Activated T-helper 2 cell treated with anti-CD3 and anti-CD28 coated beads, Interferon-gamma antibody, Interleukin-2, Interleukin-4, amounts not matched to agents 10 μg/mL and 5 μg/mL and 100 μg/mL, durations not matched to agents 14 hours and 24 hours and 36 hours (primary cell): ENCODE results near the gene MCU. TPM values are rescaled to one million over a fixed set of nuclear protein-coding genes. Genes with fewer than 3 reads are reported as not detected.

ENCODE experiments used
- DNase-seq: peaks from one replicate; pipeline ENCODE4 v3.0.0; 2021; ENCODE audit warnings: low spot score
- H3K27ac Mint-ChIP-seq: one replicate; pipeline ENCODE4 v1.8.0; 2021; ENCODE audit warnings: mixed read lengths
- H3K27me3 Mint-ChIP-seq: one replicate; pipeline ENCODE4 v1.8.0; 2021; ENCODE audit warnings: low read depth, mixed read lengths
- H3K36me3 Mint-ChIP-seq: one replicate; pipeline ENCODE4 v1.8.0; 2021; ENCODE audit warnings: low read depth, mixed read lengths
- H3K4me1 Mint-ChIP-seq: one replicate; pipeline ENCODE4 v1.8.0; 2021; ENCODE audit warnings: low read depth, mixed read lengths
- H3K4me3 Mint-ChIP-seq: one replicate; pipeline ENCODE4 v1.8.0; 2021; ENCODE audit warnings: low read depth, mild to moderate bottlenecking, moderate library complexity, mixed read lengths
- H3K9me3 Mint-ChIP-seq: one replicate; pipeline ENCODE4 v1.8.0; 2021; ENCODE audit warnings: mixed read lengths
- intact Hi-C: fragments of 100-400 bp; cut with micrococcal nuclease; formaldehyde crosslinking; loops from one replicate; pipeline ENCODE4 v1.15.1; 2023
- total RNA-seq: library from RNA; stranded (reverse); gene quantifications from 2 replicates; pipeline ENCODE4 v1.2.3, GENCODE V29; 2022

MCU gene
- total RNA-seq, 1 donor from 2014 or later: 13.2 TPM

DNA sequence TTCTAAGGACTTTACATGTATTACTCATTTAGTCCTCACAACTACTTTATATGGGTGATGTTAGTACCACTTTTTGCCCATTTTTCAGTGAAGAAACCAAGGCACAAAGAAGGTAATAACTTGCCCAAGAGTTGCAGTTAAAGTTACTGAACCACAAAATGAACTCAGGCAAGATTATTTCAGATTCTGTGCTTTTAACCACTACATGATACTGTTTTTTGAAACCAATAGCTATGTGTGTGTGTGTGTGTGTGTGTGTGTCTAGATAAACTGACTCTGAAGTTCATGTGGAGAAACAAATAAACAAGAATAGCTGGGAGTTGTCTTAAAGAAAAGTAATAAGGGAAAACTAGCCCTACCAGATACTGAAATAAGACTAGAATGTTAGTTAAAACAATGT lies 140.8 kb downstream of the MCU start:
- Mint-ChIP-seq H3K27ac (no peak overlapping the region), H3K27me3 (no peaks in the 10 kb centered on the region), H3K4me1 (peaks cover 5% of the 10 kb centered on the region), H3K36me3 (no peaks in the 10 kb centered on the region), H3K9me3 (no peaks in the 10 kb centered on the region), H3K4me3 (no peak overlapping the region)
- intact Hi-C loops: loop anchor here (10.0 kb wide), 1 partner anchor 138 kb away; the partner anchor contains the start of gene MCU
- DNase-seq: no peak

DNA sequence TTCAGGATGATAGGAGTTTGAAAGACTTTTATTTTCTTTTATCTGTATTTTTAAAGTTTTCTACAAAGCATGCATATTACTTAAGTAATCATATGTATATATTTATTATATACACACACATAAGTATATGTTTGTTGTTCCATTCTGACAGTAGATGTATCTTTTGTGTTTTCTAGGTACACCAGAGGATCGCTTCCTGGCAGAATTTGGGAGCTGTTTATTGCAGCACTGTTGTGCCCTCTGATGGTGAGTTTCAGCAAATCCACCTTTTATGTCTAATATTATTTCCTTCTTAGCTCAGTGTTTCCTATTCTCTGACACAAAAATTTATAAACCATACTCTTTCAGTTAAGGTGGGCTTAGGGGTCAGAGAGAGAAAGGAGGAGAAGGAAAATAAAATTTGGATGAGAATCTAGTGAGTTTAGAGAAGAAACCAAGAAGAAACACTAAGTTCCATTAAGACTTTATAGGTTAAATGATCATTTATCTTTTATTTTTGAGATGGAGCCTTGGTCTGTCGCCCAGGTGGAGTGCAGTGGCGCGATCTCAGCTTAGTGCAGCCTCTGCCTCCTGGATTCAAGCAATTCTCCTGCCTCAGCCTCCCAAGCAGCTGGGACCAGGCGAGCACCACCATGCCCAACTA lies 142.4 kb downstream of the MCU start:
- Mint-ChIP-seq H3K9me3 (no peaks in the 10 kb centered on the region), H3K27me3 (no peaks in the 10 kb centered on the region), H3K27ac (no peak overlapping the region), H3K4me1 (peaks cover 5% of the 10 kb centered on the region), H3K36me3 (no peaks in the 10 kb centered on the region), H3K4me3 (no peak overlapping the region)
- intact Hi-C loops: loop anchor here (1.0 to 10.0 kb wide), 2 partner anchors 140 to 470 kb away; partner anchors contain the start of gene MCU
- peak; percentile 12 for DNase-seq

DNA sequence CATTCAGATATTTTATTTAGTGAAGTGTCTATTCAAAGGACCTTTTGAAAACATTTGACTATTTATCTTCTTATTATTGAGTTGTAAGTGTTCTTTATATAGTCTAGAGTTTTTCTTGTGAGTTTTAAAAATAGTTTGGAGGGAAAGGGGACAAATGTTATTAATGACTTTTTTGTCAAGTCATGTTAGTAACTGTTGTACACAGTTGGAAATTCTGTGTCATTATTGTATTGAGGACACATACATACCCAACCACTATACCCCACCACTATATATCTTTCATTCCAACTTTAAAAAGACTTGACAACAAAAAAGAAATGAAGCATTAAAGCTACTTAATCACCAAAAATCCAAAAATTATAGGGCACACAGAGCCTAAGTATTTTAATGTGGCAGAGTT lies 148.4 kb downstream of the MCU start:
- Mint-ChIP-seq H3K4me1 (peaks cover 4% of the 10 kb centered on the region), H3K9me3 (no peaks in the 10 kb centered on the region), H3K4me3 (no peak overlapping the region), H3K27ac (no peak overlapping the region), H3K36me3 (no peaks in the 10 kb centered on the region), H3K27me3 (no peaks in the 10 kb centered on the region)
- no peak for DNase-seq
- intact Hi-C loops: loop anchor here (10.0 kb wide), 1 partner anchor 224 kb away; no protein-coding TSS in a partner anchor

DNA sequence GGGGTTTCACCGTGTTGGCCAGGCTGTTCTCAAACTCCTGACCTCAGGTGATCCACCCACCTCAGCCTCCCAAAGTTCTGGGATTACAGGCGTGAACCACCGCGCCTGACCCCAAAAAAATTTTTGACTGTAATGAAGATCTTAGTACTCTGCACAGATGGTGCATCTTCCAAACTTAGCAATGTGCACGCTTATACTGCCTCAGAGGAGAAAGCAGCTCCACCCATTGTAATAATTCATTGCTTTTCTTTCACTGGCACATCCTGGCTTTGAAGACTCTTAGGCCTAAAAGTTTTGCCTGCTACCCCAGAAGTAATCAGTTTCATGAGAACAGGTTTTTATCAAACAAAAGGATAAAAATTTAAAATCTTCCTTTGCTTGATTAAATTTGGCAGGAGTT lies 149.5 kb downstream of the MCU start:
- no peaks in the 10 kb centered on the region for H3K9me3 Mint-ChIP-seq
- DNase-seq: no peak
- H3K27ac Mint-ChIP-seq: no peak overlapping the region
- H3K4me3 Mint-ChIP-seq: no peak overlapping the region
- peaks cover 4% of the 10 kb centered on the region for H3K4me1 Mint-ChIP-seq
- intact Hi-C loops: loop anchor here (10.0 kb wide), 1 partner anchor 223 kb away; no protein-coding TSS in a partner anchor
- no peaks in the 10 kb centered on the region for H3K36me3 Mint-ChIP-seq
- H3K27me3 Mint-ChIP-seq: no peaks in the 10 kb centered on the region

DNA sequence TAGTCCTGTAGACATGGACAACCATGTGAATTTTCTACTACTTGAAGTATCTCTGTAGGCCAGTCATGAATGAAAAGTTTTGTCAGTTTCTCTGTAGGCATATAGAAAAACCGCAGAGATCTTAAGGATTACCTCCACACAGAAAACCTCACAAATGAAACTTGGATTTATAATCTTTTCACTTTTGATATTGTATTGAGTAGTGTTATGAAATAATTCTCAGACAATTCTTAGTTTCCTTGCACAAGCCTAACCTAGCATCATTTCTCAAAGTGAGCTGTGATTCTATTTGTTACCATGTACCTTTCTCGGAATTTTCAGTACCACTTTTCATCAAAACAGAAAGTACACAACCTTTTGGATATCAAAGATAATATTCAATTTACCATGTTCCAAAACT lies 150.2 kb downstream of the MCU start:
- no peak for DNase-seq
- H3K4me3 Mint-ChIP-seq: no peak overlapping the region
- no peaks in the 10 kb centered on the region for H3K27me3 Mint-ChIP-seq
- no peaks in the 10 kb centered on the region for H3K9me3 Mint-ChIP-seq
- H3K27ac Mint-ChIP-seq: no peak overlapping the region
- H3K4me1 Mint-ChIP-seq: peaks cover 4% of the 10 kb centered on the region
- no peaks in the 10 kb centered on the region for H3K36me3 Mint-ChIP-seq
- intact Hi-C loops: loop anchor here (10.0 kb wide), 1 partner anchor 223 kb away; no protein-coding TSS in a partner anchor

DNA sequence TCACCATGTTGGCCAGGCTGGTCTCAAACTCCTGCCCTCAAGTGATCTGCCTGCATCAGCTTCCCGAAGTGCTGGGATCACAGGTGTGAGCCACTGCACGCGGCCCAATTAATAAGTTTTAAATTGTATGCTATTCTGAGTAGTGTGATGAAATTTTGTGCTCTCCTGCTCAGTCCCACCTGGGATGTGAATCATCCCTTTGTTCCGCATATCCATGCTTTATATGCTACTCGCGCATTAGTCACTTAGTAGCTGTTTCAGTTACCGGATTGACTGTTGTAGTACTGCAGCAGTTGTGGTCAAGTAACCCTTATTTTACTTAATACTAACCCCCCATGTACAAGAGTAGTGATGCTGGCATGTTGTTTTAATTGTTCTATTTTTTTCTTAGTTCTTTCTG lies 154.3 kb downstream of the MCU start:
- Mint-ChIP-seq H3K4me3 (no peak overlapping the region), H3K27me3 (no peaks in the 10 kb centered on the region), H3K9me3 (no peaks in the 10 kb centered on the region), H3K27ac (no peak overlapping the region), H3K36me3 (no peaks in the 10 kb centered on the region), H3K4me1 (peaks cover 4% of the 10 kb centered on the region)
- intact Hi-C loops: loop anchor here (10.0 kb wide), 1 partner anchor 219 kb away; no protein-coding TSS in a partner anchor
- DNase-seq: no peak

DNA sequence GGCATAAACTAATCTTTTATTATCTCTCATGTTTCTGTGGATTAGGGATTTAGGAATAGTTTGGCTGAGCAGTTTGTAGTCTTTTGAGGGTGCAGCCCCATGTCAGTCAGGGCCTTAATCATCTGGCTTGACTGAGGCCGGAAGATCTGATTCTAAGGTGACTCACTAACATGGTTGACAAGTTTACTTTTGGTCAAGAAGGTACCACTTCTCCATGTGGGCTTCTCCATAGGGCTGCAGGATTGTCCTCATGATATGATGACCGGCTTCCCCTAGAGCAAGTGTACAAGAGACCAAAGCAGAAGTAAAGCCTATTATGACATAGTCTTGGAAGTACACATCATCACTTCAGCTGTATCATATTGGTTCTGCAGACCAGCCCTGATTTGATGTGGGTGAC lies 155.7 kb downstream of the MCU start:
- no peaks in the 10 kb centered on the region for H3K4me1 Mint-ChIP-seq

DNA sequence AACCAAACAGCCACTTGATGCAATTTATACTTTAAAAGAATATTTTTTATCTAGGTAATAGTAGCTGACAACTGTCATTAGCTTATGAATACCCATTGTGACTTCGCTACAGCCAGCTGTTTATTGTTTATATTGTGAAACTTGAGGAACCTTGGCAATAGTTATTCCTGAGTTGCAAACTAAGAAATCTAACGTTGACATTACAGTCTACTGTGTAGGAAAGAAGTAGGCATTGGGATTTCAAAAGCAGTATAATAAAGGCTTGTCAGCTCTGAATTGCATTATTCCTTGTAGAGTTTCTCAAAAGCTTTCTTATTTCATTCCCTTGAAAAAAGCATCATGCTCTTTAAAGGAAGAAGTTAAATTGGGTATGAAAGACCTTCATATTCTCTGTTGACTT lies 158.9 kb downstream of the MCU start:
- no peaks in the 10 kb centered on the region for H3K36me3 Mint-ChIP-seq
- H3K27ac Mint-ChIP-seq: no peak overlapping the region
- H3K4me3 Mint-ChIP-seq: no peak overlapping the region
- no peaks in the 10 kb centered on the region for H3K9me3 Mint-ChIP-seq
- intact Hi-C loops: no loop called here
- H3K4me1 Mint-ChIP-seq: no peaks in the 10 kb centered on the region
- DNase-seq: no peak
- no peaks in the 10 kb centered on the region for H3K27me3 Mint-ChIP-seq

More for the DNA sequence above, 155.7 kb downstream of the MCU start:
- no peak for DNase-seq
- no peak overlapping the region for H3K4me3 Mint-ChIP-seq
- intact Hi-C loops: loop anchor here (10.0 kb wide), 1 partner anchor 217 kb away; no protein-coding TSS in a partner anchor
- H3K27me3 Mint-ChIP-seq: no peaks in the 10 kb centered on the region
- no peaks in the 10 kb centered on the region for H3K9me3 Mint-ChIP-seq
- no peaks in the 10 kb centered on the region for H3K36me3 Mint-ChIP-seq
- H3K27ac Mint-ChIP-seq: no peak overlapping the region

DNA sequence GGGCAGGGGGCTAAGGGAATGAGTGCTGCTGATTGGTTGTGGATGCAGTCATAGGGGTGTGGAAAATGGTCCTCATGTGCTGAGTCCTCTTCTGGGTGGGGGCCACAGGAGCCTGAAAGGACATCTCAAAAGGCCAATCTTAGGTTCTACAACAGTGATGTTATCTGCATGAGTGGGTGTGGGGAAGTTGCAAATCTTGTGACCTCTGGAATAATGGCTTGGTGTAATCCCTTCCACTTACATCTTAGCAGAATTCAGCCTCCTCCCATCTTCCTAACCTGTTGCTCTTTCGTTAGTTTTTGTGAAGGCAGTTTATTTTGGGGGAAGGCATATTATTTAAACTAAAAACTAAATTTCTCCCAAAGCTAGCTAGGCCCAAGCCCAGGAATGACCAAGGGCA lies 159.6 kb downstream of the MCU start:
- H3K27me3 Mint-ChIP-seq: no peaks in the 10 kb centered on the region
- DNase-seq: no peak
- intact Hi-C loops: no loop called here
- H3K9me3 Mint-ChIP-seq: no peaks in the 10 kb centered on the region
- no peak overlapping the region for H3K27ac Mint-ChIP-seq
- no peak overlapping the region for H3K4me3 Mint-ChIP-seq
- no peaks in the 10 kb centered on the region for H3K36me3 Mint-ChIP-seq
- H3K4me1 Mint-ChIP-seq: no peaks in the 10 kb centered on the region

DNA sequence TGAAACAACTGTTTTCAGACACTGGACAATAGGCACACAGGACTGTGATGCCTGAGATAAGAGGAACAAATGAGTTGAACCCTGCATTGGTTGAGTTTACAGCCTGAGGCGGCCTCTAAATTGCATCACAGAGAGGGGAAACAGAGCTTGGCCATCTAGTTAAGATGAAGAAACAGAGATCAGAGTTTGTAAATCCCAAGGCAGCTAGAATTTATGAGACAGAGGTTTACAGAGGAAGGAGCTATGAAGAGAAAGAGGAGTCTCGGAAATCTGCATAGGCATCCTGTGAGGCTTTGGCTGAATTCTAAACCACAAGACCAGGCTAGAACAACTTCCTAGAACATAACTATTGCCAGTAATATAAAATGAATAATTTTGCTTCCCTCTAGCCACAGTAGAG lies 160.6 kb downstream of the MCU start:
- no peaks in the 10 kb centered on the region for H3K36me3 Mint-ChIP-seq
- no peaks in the 10 kb centered on the region for H3K27me3 Mint-ChIP-seq
- no peak overlapping the region for H3K27ac Mint-ChIP-seq
- H3K4me1 Mint-ChIP-seq: no peaks in the 10 kb centered on the region
- H3K9me3 Mint-ChIP-seq: no peaks in the 10 kb centered on the region
- no peak for DNase-seq
- intact Hi-C loops: no loop called here
- no peak overlapping the region for H3K4me3 Mint-ChIP-seq

DNA sequence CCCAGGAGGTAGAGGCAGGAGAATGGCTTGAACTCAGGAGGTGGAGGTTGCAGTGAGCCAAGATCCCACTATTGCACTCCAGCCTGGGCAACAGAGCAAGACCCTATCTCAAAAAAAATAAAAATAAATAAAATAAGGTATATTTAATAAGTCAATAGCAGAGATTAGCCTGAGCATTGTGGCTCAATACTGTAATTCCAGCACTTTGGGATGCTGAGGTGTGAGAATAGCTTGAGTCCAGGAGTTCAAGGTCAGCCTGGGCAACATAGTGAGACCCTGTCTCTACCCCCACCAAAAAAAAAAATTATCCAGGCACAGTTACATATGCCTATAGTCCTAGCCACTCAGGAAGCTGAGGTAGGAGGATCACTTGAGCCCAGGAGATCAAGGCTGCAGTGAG lies 163.2 kb downstream of the MCU start:
- no peak for DNase-seq
- Mint-ChIP-seq H3K4me1 (no peaks in the 10 kb centered on the region), H3K27me3 (no peaks in the 10 kb centered on the region), H3K27ac (no peak overlapping the region), H3K9me3 (no peaks in the 10 kb centered on the region), H3K36me3 (no peaks in the 10 kb centered on the region), H3K4me3 (no peak overlapping the region)
- intact Hi-C loops: no loop called here

DNA sequence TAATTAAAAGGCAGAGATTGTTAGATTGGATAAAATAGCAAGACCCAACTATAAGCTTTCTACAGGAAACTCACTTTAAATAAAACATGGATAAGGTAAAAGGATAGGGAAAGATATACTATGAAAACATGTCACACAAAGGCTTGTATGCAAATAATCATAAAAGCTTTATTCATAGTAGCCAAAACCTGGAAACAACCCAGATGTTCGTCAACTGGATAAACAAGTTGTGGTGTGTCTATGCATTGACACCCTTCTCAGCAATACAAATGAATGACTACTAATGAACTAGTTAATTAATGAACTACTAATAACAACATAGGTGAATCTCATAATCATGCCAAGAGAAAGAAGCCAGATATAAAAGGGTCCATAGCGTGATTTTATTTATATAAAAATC lies 163.8 kb downstream of the MCU start:
- H3K4me1 Mint-ChIP-seq: no peaks in the 10 kb centered on the region
- no peaks in the 10 kb centered on the region for H3K27me3 Mint-ChIP-seq
- intact Hi-C loops: no loop called here
- H3K36me3 Mint-ChIP-seq: no peaks in the 10 kb centered on the region
- no peaks in the 10 kb centered on the region for H3K9me3 Mint-ChIP-seq
- no peak overlapping the region for H3K27ac Mint-ChIP-seq
- no peak for DNase-seq
- H3K4me3 Mint-ChIP-seq: no peak overlapping the region

DNA sequence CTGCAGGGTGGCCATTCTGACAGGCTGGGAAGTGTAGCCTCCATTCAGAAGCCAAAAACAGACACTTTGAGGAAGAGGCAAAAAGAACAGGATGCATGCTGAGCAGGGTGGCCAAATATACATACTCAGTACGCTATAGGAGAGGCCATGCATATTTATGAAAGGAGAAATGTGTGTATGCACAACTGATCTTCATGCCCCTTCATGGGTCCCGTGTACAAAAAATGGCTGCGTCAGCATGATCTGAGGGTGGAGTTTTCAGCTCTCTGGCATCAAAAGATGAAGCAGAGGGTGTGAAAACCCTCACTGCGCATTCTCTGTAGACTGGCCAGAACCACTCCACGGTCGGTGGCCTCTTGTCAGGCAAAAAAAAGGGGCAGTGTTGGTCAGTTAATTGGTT lies 166.1 kb downstream of the MCU start:
- H3K9me3 Mint-ChIP-seq: no peaks in the 10 kb centered on the region
- H3K27ac Mint-ChIP-seq: no peak overlapping the region
- no peak for DNase-seq
- H3K36me3 Mint-ChIP-seq: no peaks in the 10 kb centered on the region
- H3K4me1 Mint-ChIP-seq: no peaks in the 10 kb centered on the region
- H3K4me3 Mint-ChIP-seq: no peak overlapping the region
- no peaks in the 10 kb centered on the region for H3K27me3 Mint-ChIP-seq
- intact Hi-C loops: no loop called here
